IPS-15b (cell line): Measurements from ENCODE around the gene SHD.

Experiments
- H3K27me3 ChIP-seq: one replicate; pipeline ENCODE4 v1.6.1; 2013; ENCODE audit warnings: low read length; ENCODE audit not compliant: control insufficient read depth, insufficient read depth
- H3K36me3 ChIP-seq: one replicate; pipeline ENCODE4 v1.6.1; 2013; ENCODE audit warnings: low read length; ENCODE audit not compliant: control insufficient read depth, insufficient read depth
- H3K4me1 ChIP-seq: one replicate; pipeline ENCODE4 v1.6.1; 2013; ENCODE audit warnings: mild to moderate bottlenecking, low read length; ENCODE audit not compliant: control insufficient read depth, insufficient read depth
- H3K4me3 ChIP-seq: one replicate; pipeline ENCODE4 v1.5.1; 2013; ENCODE audit warnings: low read depth, low read length
- H3K9ac ChIP-seq: one replicate; pipeline ENCODE4 v1.6.1; 2013; ENCODE audit warnings: low read depth, mild to moderate bottlenecking, low read length
- H3K9me3 ChIP-seq: one replicate; pipeline ENCODE4 v1.6.1; 2013; ENCODE audit warnings: mild to moderate bottlenecking, low read length; ENCODE audit not compliant: control insufficient read depth, insufficient read depth

Gene SHD

GRCh38 chr19:4304538-4305256, 25.6 kb downstream of the SHD start, which contains the start of gene FSD1:
FSD1 (plus strand) TSS chr19:4304598; CDS start chr19:4304747, 149 bp downstream.
- no peaks in the 10 kb centered on the region for H3K9me3 ChIP-seq
- no peak within 1 kb of the TSS for H3K9ac ChIP-seq
- peaks cover 3% of the 10 kb centered on the region for H3K4me1 ChIP-seq
- peak within 1 kb of the TSS; percentile 39 for H3K4me3 ChIP-seq
- H3K27me3 ChIP-seq: no peaks in the 10 kb centered on the region
- peaks cover 13% of the 10 kb centered on the region for H3K36me3 ChIP-seq

DNA sequence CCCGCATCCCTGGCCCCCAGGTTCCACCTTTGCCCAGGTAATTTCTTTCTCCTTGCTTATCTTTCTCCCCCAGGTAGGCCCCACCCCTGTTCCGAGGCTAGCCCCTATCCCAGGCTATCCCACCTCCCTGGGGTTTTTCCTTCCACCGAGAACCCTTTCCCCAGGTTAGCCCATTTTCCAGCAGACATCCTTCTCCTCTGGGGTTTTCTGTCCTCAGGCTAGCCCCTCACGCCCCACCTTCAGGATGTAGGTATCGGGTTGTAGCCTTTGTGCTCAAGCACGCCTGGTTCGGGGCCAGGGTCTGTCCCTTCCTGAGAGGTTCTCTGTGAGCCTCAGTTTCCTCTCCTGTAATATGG, 26.2 kb downstream of the SHD start:
- peaks cover 3% of the 10 kb centered on the region for H3K4me1 ChIP-seq
- H3K27me3 ChIP-seq: no peaks in the 10 kb centered on the region
- peaks cover 15% of the 10 kb centered on the region for H3K36me3 ChIP-seq
- H3K4me3 ChIP-seq: peak overlapping the region; percentile 33
- H3K9ac ChIP-seq: no peak overlapping the region
- H3K9me3 ChIP-seq: no peaks in the 10 kb centered on the region

GRCh38 chr19:4305659-4306058, 26.6 kb downstream of the SHD start:
- Histone ChIP-seq H3K9me3 (no peaks in the 10 kb centered on the region), H3K36me3 (peaks cover 19% of the 10 kb centered on the region), H3K4me3 (no peak overlapping the region), H3K4me1 (peaks cover 3% of the 10 kb centered on the region), H3K9ac (no peak overlapping the region), H3K27me3 (no peaks in the 10 kb centered on the region)

DNA sequence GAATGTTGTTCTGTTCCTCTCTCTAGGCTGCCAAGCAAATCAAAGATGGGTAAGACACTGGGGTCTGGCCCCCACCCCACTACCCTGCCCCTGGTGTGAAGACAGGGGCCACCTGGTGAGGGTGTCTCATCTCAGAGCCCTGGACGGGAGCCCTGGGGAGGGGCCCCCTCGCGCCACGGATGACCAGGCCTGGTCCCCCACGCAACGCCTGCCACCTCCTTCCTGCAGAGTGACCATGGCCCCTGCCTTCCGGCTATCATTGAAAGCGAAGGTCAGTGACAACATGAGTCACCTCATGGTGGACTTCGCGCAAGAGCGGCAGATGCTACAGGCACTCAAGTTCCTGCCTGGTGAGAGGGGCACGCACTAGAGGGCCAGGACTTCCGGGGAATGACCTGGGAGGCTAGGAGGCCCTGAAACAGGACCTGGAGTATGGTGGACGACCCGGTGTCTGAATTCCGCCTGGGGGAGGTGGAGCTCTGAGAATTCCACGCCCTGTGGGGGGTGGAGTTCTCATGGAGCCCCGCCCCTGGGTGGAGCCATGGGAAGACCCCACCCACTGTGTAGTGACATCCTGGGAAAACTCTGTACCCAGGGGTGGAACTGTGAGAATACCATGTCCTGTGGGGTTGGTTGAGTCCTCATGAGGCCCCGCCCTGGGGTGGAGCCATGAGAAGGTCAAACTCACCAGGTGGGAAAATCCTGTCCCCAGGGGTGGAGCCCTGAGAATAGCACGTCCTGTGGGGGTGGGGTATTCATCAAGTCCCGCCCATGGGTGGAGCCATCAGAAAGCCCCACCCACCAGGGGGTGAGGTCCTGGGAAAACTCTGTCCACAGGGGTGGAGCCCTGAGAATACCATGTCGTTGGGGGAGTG, 31.4 kb downstream of the SHD start:
- no peaks in the 10 kb centered on the region for H3K27me3 ChIP-seq
- H3K4me3 ChIP-seq: no peak overlapping the region
- H3K9ac ChIP-seq: no peak overlapping the region
- no peaks in the 10 kb centered on the region for H3K9me3 ChIP-seq
- H3K36me3 ChIP-seq: peaks cover 30% of the 10 kb centered on the region
- H3K4me1 ChIP-seq: no peaks in the 10 kb centered on the region

GRCh38 chr19:4313847-4314490, 34.9 kb downstream of the SHD start:
- H3K36me3 ChIP-seq: peaks cover 25% of the 10 kb centered on the region

GRCh38 chr19:4316956-4317355, 37.9 kb downstream of the SHD start:
- Histone ChIP-seq H3K4me1 (no peaks in the 10 kb centered on the region), H3K9ac (no peak overlapping the region), H3K36me3 (peaks cover 8% of the 10 kb centered on the region), H3K4me3 (no peak overlapping the region), H3K9me3 (no peaks in the 10 kb centered on the region), H3K27me3 (no peaks in the 10 kb centered on the region)

More at GRCh38 chr19:4313847-4314490, 34.9 kb downstream of the SHD start:
- H3K4me3 ChIP-seq: no peak overlapping the region
- no peaks in the 10 kb centered on the region for H3K9me3 ChIP-seq
- H3K4me1 ChIP-seq: no peaks in the 10 kb centered on the region
- no peaks in the 10 kb centered on the region for H3K27me3 ChIP-seq
- H3K9ac ChIP-seq: no peak overlapping the region

DNA sequence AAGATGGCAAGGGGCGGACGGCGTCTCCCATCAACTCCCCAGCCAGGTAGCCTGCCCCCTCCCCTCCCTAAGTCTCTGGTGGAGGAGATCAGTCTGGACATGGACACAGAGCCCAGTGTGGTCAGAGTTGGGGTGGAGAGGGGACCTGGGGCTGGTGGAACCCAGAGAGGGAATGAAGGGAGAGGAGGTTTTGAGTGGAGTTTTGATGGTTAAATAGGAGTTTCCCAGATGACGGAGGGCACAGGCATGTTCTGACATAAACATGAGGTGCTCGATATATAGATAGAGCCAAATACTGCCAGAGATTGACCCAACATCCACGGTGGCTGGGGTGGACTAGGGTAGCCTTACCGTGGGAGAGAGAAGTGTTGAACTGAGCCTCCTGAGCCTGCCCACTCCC, 39.4 kb downstream of the SHD start:
- no peaks in the 10 kb centered on the region for H3K4me1 ChIP-seq
- peaks cover 8% of the 10 kb centered on the region for H3K36me3 ChIP-seq
- no peaks in the 10 kb centered on the region for H3K27me3 ChIP-seq
- H3K9ac ChIP-seq: no peak overlapping the region
- H3K9me3 ChIP-seq: no peaks in the 10 kb centered on the region
- H3K4me3 ChIP-seq: no peak overlapping the region

DNA sequence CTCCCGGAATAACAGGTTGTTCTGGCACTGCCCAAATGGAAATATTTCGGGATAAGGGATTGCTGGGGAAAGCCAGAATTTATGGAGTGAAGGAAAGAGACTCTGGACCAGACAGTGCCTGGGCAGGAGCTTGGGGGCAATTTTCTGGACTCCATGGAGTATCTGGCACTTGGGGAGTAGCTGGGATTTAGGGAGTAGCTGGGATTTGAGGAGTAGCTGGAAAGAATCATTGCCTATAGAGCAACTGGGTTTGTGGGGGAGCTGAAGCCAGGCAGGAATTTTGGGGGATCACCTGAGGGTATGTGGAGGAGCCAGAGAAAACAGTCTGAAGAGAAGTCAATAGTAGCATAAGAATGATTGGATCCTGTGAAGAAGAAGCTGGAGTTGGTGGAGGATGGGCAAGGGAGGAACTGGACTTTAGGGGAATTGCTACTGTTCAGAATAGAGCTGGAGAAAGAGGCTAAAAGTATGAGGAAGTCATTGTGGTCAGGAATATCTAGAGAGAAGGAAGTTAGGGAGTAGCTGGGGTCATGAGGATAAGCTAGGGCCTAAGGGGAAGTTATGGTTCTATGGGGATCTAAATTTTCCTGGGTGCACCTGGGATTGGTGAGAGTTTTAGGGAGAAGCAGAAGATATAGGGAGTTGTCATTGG, 40.1 kb downstream of the SHD start:
- H3K4me1 ChIP-seq: no peaks in the 10 kb centered on the region
- peaks cover 10% of the 10 kb centered on the region for H3K36me3 ChIP-seq

GRCh38 chr19:4320419-4320818, 41.4 kb downstream of the SHD start:
- no peaks in the 10 kb centered on the region for H3K4me1 ChIP-seq
- H3K9me3 ChIP-seq: no peaks in the 10 kb centered on the region
- H3K4me3 ChIP-seq: no peak overlapping the region
- peaks cover 10% of the 10 kb centered on the region for H3K36me3 ChIP-seq
- H3K27me3 ChIP-seq: no peaks in the 10 kb centered on the region
- H3K9ac ChIP-seq: no peak overlapping the region

More for the DNA sequence above, 40.1 kb downstream of the SHD start:
- no peak overlapping the region for H3K4me3 ChIP-seq
- no peak overlapping the region for H3K9ac ChIP-seq
- H3K9me3 ChIP-seq: no peaks in the 10 kb centered on the region
- H3K27me3 ChIP-seq: no peaks in the 10 kb centered on the region

DNA sequence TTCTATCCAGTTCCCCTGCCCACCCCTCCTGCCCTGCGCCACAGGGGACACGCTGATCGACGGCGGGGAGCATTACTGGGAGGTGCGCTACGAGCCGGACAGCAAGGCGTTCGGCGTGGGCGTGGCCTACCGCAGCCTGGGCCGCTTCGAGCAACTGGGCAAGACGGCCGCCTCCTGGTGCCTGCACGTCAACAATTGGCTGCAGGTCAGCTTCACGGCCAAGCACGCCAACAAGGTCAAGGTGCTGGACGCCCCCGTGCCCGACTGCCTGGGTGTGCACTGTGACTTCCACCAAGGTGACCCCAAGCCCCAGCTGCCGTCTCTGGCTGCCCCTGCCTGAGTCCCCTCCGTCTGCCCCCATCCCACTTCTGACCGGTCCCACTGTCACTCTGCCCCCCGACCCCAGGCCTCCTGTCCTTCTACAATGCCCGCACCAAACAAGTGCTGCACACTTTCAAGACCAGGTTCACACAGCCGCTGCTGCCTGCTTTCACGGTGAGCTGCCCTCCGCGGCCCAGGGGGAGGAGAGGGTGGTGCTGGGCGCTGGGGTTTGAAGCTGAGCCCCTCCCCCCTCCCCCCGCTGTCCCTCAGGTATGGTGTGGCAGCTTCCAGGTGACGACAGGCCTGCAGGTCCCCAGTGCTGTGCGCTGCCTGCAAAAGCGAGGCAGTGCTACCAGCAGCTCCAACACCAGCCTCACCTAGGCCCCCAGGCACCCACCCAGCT, 44.0 kb downstream of the SHD start:
- H3K27me3 ChIP-seq: no peaks in the 10 kb centered on the region
- H3K4me1 ChIP-seq: peaks cover 5% of the 10 kb centered on the region
- H3K36me3 ChIP-seq: peaks cover 10% of the 10 kb centered on the region
- H3K9ac ChIP-seq: no peak overlapping the region
- H3K9me3 ChIP-seq: no peaks in the 10 kb centered on the region
- no peak overlapping the region for H3K4me3 ChIP-seq

DNA sequence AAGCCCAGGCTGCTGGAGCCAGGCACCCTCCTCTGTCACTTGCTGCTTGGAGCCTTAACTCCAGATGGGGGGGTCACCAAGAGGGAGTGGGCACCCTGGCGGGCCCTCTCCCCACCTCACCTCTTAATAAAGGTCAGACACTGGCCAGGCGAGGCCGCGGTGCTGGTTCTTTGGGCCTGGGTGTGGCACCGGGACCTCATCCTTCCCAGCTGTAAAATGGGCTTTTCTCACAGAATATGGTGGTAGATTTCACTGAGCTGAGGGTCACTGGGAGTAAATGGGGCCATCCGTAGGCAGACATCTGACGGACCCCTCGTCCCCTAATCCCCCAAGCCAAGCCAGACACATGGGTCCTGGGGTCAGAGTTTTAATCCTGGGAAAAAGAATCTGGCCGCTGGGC, 44.6 kb downstream of the SHD start:
- Histone ChIP-seq H3K27me3 (no peaks in the 10 kb centered on the region), H3K36me3 (peaks cover 4% of the 10 kb centered on the region), H3K4me1 (peaks cover 5% of the 10 kb centered on the region), H3K9me3 (no peaks in the 10 kb centered on the region), H3K9ac (no peak overlapping the region), H3K4me3 (no peak overlapping the region)
